AG09319 (cell line): ENCODE results near the gene CTNNA3.

Experiments used
- DNase-seq: peaks from one replicate; pipeline ENCODE4 v3.0.0-alpha.2; 2010; ENCODE audit warnings: low read depth; ENCODE audit errors: extremely low read depth
- CTCF ChIP-seq: IDR thresholded peaks from 2 replicates; pipeline ENCODE4 v1.5.1; 2011; ENCODE audit warnings: low read depth, mild to moderate bottlenecking, inconsistent platforms, low read length, moderate library complexity

CTNNA3 gene

DNA sequence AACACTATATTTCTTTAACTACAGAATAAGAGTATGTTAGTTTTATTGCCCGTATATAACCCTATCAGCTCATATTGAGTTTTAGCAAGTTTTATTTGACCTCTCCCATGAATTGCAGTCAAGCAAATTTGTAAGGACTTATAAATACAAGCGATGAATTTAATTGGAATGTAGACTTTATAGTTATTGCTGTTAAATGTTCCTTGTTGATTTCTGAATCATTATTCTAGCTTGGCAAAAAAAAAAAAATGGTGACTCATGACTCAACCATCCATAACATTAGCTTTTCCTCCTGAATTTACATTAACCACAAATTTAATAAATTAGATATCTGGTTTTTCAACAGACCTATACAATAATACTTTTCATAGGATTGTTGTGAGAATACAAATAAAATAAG lies 1104.1 kb downstream of the CTNNA3 start:
- no peak for DNase-seq
- TF ChIP-seq CTCF, result no peak

GRCh38 chr10:66587680-66588050 lies 1108.3 kb downstream of the CTNNA3 start:
- no peak for DNase-seq
- TF ChIP-seq CTCF, result no peak

DNA sequence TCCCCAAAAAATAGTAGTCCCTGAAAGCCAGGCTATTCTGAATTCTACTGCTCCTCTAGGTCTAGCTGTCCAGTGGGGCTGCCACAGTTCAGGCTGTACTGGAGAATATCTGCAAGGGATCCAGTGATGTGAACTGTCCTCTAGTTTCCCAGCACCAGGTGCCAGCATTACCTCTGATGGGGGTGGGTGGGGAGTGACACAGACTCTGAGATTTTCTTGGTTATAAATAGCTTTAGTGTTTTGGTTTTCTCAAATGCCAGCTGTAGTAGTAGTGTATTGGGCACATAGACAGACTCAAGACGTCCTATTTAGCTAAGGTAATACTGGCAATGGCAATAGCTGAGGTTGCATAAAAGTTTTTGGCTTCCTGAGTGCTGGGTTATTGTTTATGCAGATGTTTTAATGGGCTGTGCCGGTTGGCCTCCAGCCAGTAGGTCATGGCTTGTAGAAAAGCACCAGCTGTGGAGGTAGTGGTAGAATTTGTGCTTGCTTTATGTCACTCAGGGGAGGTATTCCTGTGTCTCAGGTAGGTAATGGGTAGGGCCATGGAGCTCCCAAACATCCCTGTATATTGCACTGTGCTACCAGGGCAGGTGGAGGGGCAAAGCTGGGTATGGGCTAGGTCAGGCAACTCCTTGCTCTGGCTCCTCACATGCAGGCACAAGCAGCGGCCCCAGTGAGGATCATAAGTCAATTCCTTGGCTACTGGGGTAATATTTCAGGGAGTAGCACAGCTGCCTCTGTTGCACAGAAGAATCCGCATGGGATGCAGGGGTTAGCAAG lies 1108.9 kb downstream of the CTNNA3 start:
- no peak for TF ChIP-seq CTCF
- DNase-seq, result no peak

DNA sequence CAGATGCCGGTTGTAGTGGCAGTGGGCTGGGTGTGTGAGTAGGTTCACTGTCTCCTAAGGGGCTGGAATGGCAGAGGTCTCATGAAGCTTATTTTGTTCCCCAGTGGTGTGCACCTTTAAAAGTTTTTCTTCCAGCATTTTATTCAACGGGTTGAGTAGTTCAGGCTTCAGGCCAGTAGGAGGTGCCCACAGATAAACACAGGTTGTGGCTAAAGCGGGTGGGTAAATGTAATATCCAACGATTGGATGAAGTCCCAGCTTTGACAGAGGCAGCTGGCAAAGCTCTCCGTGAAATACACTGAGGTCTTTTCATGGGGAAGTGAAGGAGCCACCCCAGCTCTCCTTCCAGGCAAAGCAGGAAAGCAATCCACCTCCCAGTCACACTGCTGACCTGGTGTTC lies 1109.9 kb downstream of the CTNNA3 start:
- no peak for DNase-seq
- TF ChIP-seq CTCF, result no peak

GRCh38 chr10:66575251-66575855 lies 1120.6 kb downstream of the CTNNA3 start:
- DNase-seq, result no peak
- no peak for TF ChIP-seq CTCF

- no peak for TF ChIP-seq CTCF
- DNase-seq, result no peak
Measured at GRCh38 chr10:66572700-66573099, 1123.3 kb downstream of the CTNNA3 start.

GRCh38 chr10:66565999-66566398 lies 1130.0 kb downstream of the CTNNA3 start:
- TF ChIP-seq CTCF, result no peak
- DNase-seq, result no peak
